HCT116 (cell line): ENCODE data around the gene AGBL3. TPM values are rescaled to one million over a fixed set of nuclear protein-coding genes. Genes with fewer than 3 reads are reported as not detected.

ENCODE experiments used
- ATAC-seq: fragments of 200-7000 bp; cut with Tn5 transposase; 2 replicates; pipeline ENCODE4 v1.9.1; 2020; ENCODE audit warnings: mild to moderate bottlenecking, moderate library complexity
- BruUV-seq: library from RNA; stranded (reverse); fragments of 400-500 nt; replicated peaks from 2 replicates; lab custom pipeline; 2021; lab: Mats Ljungman, UMichigan
- CTCF ChIA-PET: fragments of 300-600 bp; sonication (Branson Sonifier 250); formaldehyde crosslinking; loops from one replicate; lab custom pipeline; 2021; ENCODE audit warnings: antibody characterized with exemption; lab: Charles Lee
- POLR2A ChIA-PET: fragments of 300-600, 350-600 bp; sonication (Branson Sonifier 250); formaldehyde crosslinking; loops from one replicate; lab custom pipeline; 2021; ENCODE audit warnings: antibody characterized with exemption; lab: Charles Lee
- RAD21 ChIA-PET, 2 experiments: fragments of 300-600 bp; sonication (Branson Sonifier 250); formaldehyde crosslinking; loops; one replicate each; lab custom pipeline; 2023; ENCODE audit warnings: low total read pairs in 2 of 2; ENCODE audit not compliant: uncharacterized antibody in 2 of 2, unreplicated experiment in 2 of 2, low non-redundant PET in 1 of 2; lab: Charles Lee
- DNase-seq: peaks from one replicate; pipeline ENCODE4 v3.0.0-alpha.2; 2010; ENCODE audit warnings: low read depth, low spot score
- H2AFZ ChIP-seq: fragments of 200-600 bp; shearing (Covaris generic), sonication (generic); 2 replicates; pipeline ENCODE4 v1.6.1; 2017; ENCODE audit warnings: low read depth, mixed run types, mixed read lengths, antibody characterized with exemption, low read length; ENCODE audit not compliant: poor library complexity, severe bottlenecking
- H3K27ac ChIP-seq: 2 replicates; pipeline ENCODE4 v1.5.1; 2012; ENCODE audit warnings: low read depth, low read length
- H3K27me3 ChIP-seq: fragments of 200-600 bp; sonication (generic); 2 replicates; pipeline ENCODE4 v1.6.1; 2016; ENCODE audit warnings: mixed run types, low read length, mixed read lengths; ENCODE audit not compliant: insufficient read depth
- H3K36me3 ChIP-seq, 2 experiments: fragments of 200-500 bp in 1 of 2; fragments of 200-600 bp in 1 of 2; sonication (Bioruptor generic) in 1 of 2; sonication (generic) in 1 of 2; 2 replicates each; pipeline versions ENCODE4 v1.5.1 to v1.6.1; 2014 to 2016; ENCODE audit warnings: low read length in 2 of 2, inconsistent platforms in 1 of 2, mixed read lengths in 1 of 2, mixed run types in 1 of 2; ENCODE audit not compliant: insufficient read depth in 2 of 2, control insufficient read depth in 1 of 2
- H3K4me1 ChIP-seq, 2 experiments: fragments of 200-600 bp in 1 of 2; sonication (generic) in 1 of 2; 2 replicates each; pipeline versions ENCODE4 v1.5.1 to v1.6.1; 2012 to 2017; ENCODE audit warnings: low read length in 2 of 2, inconsistent platforms in 1 of 2, mild to moderate bottlenecking in 1 of 2, mixed read lengths in 1 of 2, mixed run types in 1 of 2, moderate library complexity in 1 of 2; ENCODE audit not compliant: insufficient read depth in 2 of 2, control insufficient read depth in 1 of 2
- H3K4me2 ChIP-seq: fragments of 200-600 bp; sonication (generic); 2 replicates; pipeline ENCODE4 v1.6.1; 2017; ENCODE audit warnings: mixed run types, low read length, mixed read lengths
- H3K4me3 ChIP-seq, 2 experiments: fragments of 200-600 bp in 1 of 2; sonication (generic) in 1 of 2; replicated peaks in 1 of 2; 2 replicates each; pipeline ENCODE4 v1.5.1; 2011 to 2016; ENCODE audit warnings: low read length in 2 of 2, control low read depth in 1 of 2, low read depth in 1 of 2, mild to moderate bottlenecking in 1 of 2, mixed read lengths in 1 of 2, mixed run types in 1 of 2
- H3K79me2 ChIP-seq: fragments of 200-600 bp; sonication (generic); 2 replicates; pipeline ENCODE4 v1.6.1; 2017; ENCODE audit warnings: mild to moderate bottlenecking, mixed run types, low read length, moderate library complexity, mixed read lengths; ENCODE audit not compliant: insufficient read depth
- H3K9ac ChIP-seq: fragments of 200-600 bp; sonication (generic); 2 replicates; pipeline ENCODE4 v1.6.1; 2016; ENCODE audit warnings: low read length, mixed read lengths
- H3K9me2 ChIP-seq: fragments of 200-600 bp; sonication (generic), shearing (Covaris generic); 2 replicates; pipeline ENCODE4 v1.6.1; 2017; ENCODE audit warnings: mixed run types, mild to moderate bottlenecking, moderate library complexity; ENCODE audit not compliant: insufficient read depth
- H3K9me3 ChIP-seq, 2 experiments: fragments of 200-500 bp in 1 of 2; fragments of 200-600 bp in 1 of 2; sonication (Bioruptor generic) in 1 of 2; sonication (generic) in 1 of 2; 2 replicates each; pipeline ENCODE4 v1.6.1; 2014 to 2017; ENCODE audit warnings: low read length in 2 of 2, mixed read lengths in 2 of 2, inconsistent platforms in 1 of 2, low read depth in 1 of 2, mild to moderate bottlenecking in 1 of 2, mixed run types in 1 of 2, moderate library complexity in 1 of 2; ENCODE audit not compliant: control insufficient read depth in 1 of 2, insufficient read depth in 1 of 2
- H4K20me1 ChIP-seq: fragments of 200-600 bp; sonication (generic), shearing (Covaris generic); 2 replicates; pipeline ENCODE4 v1.6.1; 2017; ENCODE audit warnings: mixed run types, mild to moderate bottlenecking, moderate library complexity; ENCODE audit not compliant: insufficient read depth
- CBX3 ChIP-seq: IDR thresholded peaks from 2 replicates; pipeline ENCODE4 v1.6.1; 2012; ENCODE audit warnings: low read depth
- CEBPB ChIP-seq: IDR thresholded peaks from 2 replicates; pipeline ENCODE4 v1.6.1; 2012; ENCODE audit warnings: low read depth
- CTCF ChIP-seq, 3 experiments: fragments of 200-600 bp in 1 of 3; sonication (generic) in 1 of 3; IDR thresholded peaks in 2 of 3; conservative IDR thresholded peaks in 1 of 3; 2 replicates each; pipeline ENCODE4 v1.5.1; 2012 to 2017; ENCODE audit warnings: low read depth in 2 of 3, low read length in 2 of 3, antibody characterized with exemption in 1 of 3, borderline replicate concordance in 1 of 3, control low read depth in 1 of 3, mild to moderate bottlenecking in 1 of 3, mixed read lengths in 1 of 3, mixed run types in 1 of 3, moderate library complexity in 1 of 3; ENCODE audit not compliant: insufficient read depth in 1 of 3
- ELF1 ChIP-seq: IDR thresholded peaks from 2 replicates; pipeline ENCODE4 v1.6.1; 2012; ENCODE audit warnings: low read depth, borderline replicate concordance
- EZH2phosphoT487 ChIP-seq: fragments of 200-600 bp; IDR thresholded peaks from 2 replicates; pipeline ENCODE4 v1.6.1; 2018; ENCODE audit warnings: antibody characterized with exemption, borderline replicate concordance
- FOSL1 ChIP-seq: IDR thresholded peaks from 2 replicates; pipeline ENCODE4 v1.6.1; 2012; ENCODE audit warnings: low read depth
- JUND ChIP-seq: IDR thresholded peaks from 2 replicates; pipeline ENCODE4 v1.6.1; 2012
- MAX ChIP-seq: IDR thresholded peaks from 2 replicates; pipeline ENCODE4 v1.6.1; 2012
- POLR2A ChIP-seq: IDR thresholded peaks from 2 replicates; pipeline ENCODE4 v1.7.0; 2011; ENCODE audit warnings: borderline replicate concordance; ENCODE audit not compliant: insufficient read depth, insufficient read length; ENCODE audit errors: extremely low read depth
- POLR2AphosphoS5 ChIP-seq: IDR thresholded peaks from 2 replicates; pipeline ENCODE4 v1.6.1; 2011; ENCODE audit warnings: mild to moderate bottlenecking, low read depth, low read length, moderate library complexity
- RAD21 ChIP-seq: IDR thresholded peaks from 2 replicates; pipeline ENCODE4 v1.6.1; 2012; ENCODE audit warnings: low read depth, mild to moderate bottlenecking
- SP1 ChIP-seq: IDR thresholded peaks from 2 replicates; pipeline ENCODE4 v1.6.1; 2012; ENCODE audit warnings: low read depth
- SRF ChIP-seq: IDR thresholded peaks from 2 replicates; pipeline ENCODE4 v1.6.1; 2012; ENCODE audit warnings: low read depth
- TCF7L2 ChIP-seq: IDR thresholded peaks from 2 replicates; pipeline ENCODE4 v1.7.0; 2011; ENCODE audit warnings: borderline replicate concordance, inconsistent platforms; ENCODE audit not compliant: insufficient read depth, insufficient read length; ENCODE audit errors: extremely low read depth
- YY1 ChIP-seq: IDR thresholded peaks from 2 replicates; pipeline ENCODE4 v1.6.1; 2011; ENCODE audit warnings: low read length, low read depth, moderate library complexity, mild to moderate bottlenecking; ENCODE audit not compliant: insufficient replicate concordance; ENCODE audit errors: extremely low read depth
- ZBTB33 ChIP-seq: IDR thresholded peaks from 2 replicates; pipeline ENCODE4 v1.6.1; 2011; ENCODE audit warnings: mild to moderate bottlenecking, low read length, moderate library complexity; ENCODE audit not compliant: insufficient replicate concordance; ENCODE audit errors: extremely low read depth
- ZFX ChIP-seq: fragments of 450-650 bp; IDR thresholded peaks from 2 replicates; pipeline ENCODE4 v1.6.1; 2017
- intact Hi-C: fragments of 100-400 bp; cut with micrococcal nuclease; formaldehyde crosslinking; loops from 2 replicates; pipeline ENCODE4 v1.10.0; 2022
- total RNA-seq: library from RNA; stranded (reverse); gene quantifications from one replicate; pipeline ENCODE4 v1.2.1, GENCODE V29; 2021; ENCODE audit not compliant: unreplicated experiment
- TF ChIP-seq, protein P1 (sequence below): IDR thresholded peaks from 2 replicates; pipeline ENCODE4 v1.6.1; 2012; ENCODE audit warnings: low read depth
- TF ChIP-seq, protein P2 (sequence below): IDR thresholded peaks from 2 replicates; pipeline ENCODE4 v1.6.1; 2012

AGBL3 gene
- total RNA-seq, 1 experiment from 2014 or later = 1.9 TPM

GRCh38 chr7:135001390-135002165 is 15.3 kb downstream of the AGBL3 start:
- no TSS peak for BruUV-seq

More at GRCh38 chr7:135001390-135002165, 15.3 kb downstream of the AGBL3 start:
- H3K27me3 ChIP-seq = no peaks in the 10 kb centered on the region
- no peak for DNase-seq
- ATAC-seq = no peak
- H3K4me2 ChIP-seq = no peak overlapping the region
- H3K36me3 ChIP-seq = no peaks in the 10 kb centered on the region
- H3K9me2 ChIP-seq = no peaks in the 10 kb centered on the region
- TF ChIP-seq JUND = no peak
- TF ChIP-seq SP1 = no peak
- no peak for TF ChIP-seq ZFX
- no peak for TF ChIP-seq CBX3
- TF ChIP-seq CTCF (IDR thresholded peaks at IDR 0.05 in 2 of 3, conservative IDR thresholded peaks at IDR 0.05 in 1 of 3; ENCODE audit: borderline replicate concordance in 1 of 3, insufficient read depth in 1 of 3, low read depth in 2 of 3, low read length in 2 of 3) = no peak
- TF ChIP-seq RAD21 = no peak
- TF ChIP-seq SRF = no peak
- no peak for TF ChIP-seq MAX
- no peak for TF ChIP-seq YY1
- no peak for TF ChIP-seq POLR2A
- TF ChIP-seq, protein P1, sequence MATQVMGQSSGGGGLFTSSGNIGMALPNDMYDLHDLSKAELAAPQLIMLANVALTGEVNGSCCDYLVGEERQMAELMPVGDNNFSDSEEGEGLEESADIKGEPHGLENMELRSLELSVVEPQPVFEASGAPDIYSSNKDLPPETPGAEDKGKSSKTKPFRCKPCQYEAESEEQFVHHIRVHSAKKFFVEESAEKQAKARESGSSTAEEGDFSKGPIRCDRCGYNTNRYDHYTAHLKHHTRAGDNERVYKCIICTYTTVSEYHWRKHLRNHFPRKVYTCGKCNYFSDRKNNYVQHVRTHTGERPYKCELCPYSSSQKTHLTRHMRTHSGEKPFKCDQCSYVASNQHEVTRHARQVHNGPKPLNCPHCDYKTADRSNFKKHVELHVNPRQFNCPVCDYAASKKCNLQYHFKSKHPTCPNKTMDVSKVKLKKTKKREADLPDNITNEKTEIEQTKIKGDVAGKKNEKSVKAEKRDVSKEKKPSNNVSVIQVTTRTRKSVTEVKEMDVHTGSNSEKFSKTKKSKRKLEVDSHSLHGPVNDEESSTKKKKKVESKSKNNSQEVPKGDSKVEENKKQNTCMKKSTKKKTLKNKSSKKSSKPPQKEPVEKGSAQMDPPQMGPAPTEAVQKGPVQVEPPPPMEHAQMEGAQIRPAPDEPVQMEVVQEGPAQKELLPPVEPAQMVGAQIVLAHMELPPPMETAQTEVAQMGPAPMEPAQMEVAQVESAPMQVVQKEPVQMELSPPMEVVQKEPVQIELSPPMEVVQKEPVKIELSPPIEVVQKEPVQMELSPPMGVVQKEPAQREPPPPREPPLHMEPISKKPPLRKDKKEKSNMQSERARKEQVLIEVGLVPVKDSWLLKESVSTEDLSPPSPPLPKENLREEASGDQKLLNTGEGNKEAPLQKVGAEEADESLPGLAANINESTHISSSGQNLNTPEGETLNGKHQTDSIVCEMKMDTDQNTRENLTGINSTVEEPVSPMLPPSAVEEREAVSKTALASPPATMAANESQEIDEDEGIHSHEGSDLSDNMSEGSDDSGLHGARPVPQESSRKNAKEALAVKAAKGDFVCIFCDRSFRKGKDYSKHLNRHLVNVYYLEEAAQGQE = no peak
- TF ChIP-seq FOSL1 = no peak
- TF ChIP-seq, protein P2, sequence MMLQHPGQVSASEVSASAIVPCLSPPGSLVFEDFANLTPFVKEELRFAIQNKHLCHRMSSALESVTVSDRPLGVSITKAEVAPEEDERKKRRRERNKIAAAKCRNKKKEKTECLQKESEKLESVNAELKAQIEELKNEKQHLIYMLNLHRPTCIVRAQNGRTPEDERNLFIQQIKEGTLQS = no peak
- no peak for TF ChIP-seq EZH2phosphoT487
- no peak for TF ChIP-seq TCF7L2
- no peak for TF ChIP-seq ZBTB33
- no peak for TF ChIP-seq CEBPB
- TF ChIP-seq POLR2AphosphoS5 = no peak
- no peak for TF ChIP-seq ELF1
- intact Hi-C loops = no loop called here
- H3K4me3 ChIP-seq = no peak overlapping the region
- no peaks in the 10 kb centered on the region for H3K9me3 ChIP-seq
- H3K9ac ChIP-seq = no peak overlapping the region
- ChIA-PET CTCF (no interaction called here), POLR2A (no interaction called here), RAD21 (no interaction called here)
- H2AFZ ChIP-seq = no peak overlapping the region
- no peaks in the 10 kb centered on the region for H3K79me2 ChIP-seq
- no peaks in the 10 kb centered on the region for H3K4me1 ChIP-seq
- H4K20me1 ChIP-seq = no peaks in the 10 kb centered on the region; the same call in 1 of the 2 replicates
- no peak overlapping the region for H3K27ac ChIP-seq
